ENCODE measurements around the gene CACHD1. TPM values are rescaled to one million over a fixed set of nuclear protein-coding genes. Genes with fewer than 3 reads are reported as not detected.

CACHD1 gene
- total RNA-seq, 1 experiment from 2014 or later = 8.4 TPM

GRCh38 chr1:64474665-64475439 is 4.9 kb downstream of the CACHD1 start:
- DNase-seq (ENCODE audit: low read depth, low spot score) (no peak), ATAC-seq (no peak)
- Histone ChIP-seq H3K27ac (ENCODE audit: low read depth, low read length) (no peak overlapping the region), H3K9me2 (ENCODE audit: insufficient read depth) (no peaks in the 10 kb centered on the region), H3K4me2 (ENCODE audit: low read length) (no peak overlapping the region), H4K20me1 (ENCODE audit: insufficient read depth) (no peaks in the 10 kb centered on the region), H3K4me1 (ENCODE audit: control insufficient read depth in 1 of 2, insufficient read depth in 2 of 2, low read length in 2 of 2) (peaks cover 8 to 19% of the 10 kb centered on the region in 2 experiments; a peak in 3 of 4 replicates), H3K9me3 (ENCODE audit: control insufficient read depth in 1 of 2, insufficient read depth in 1 of 2, low read depth in 1 of 2, low read length in 2 of 2) (no peaks in the 10 kb centered on the region), H3K9ac (ENCODE audit: low read length) (no peak overlapping the region), H3K79me2 (ENCODE audit: insufficient read depth, low read length) (peaks cover 15% of the 10 kb centered on the region), H3K27me3 (ENCODE audit: insufficient read depth, low read length) (no peaks in the 10 kb centered on the region), H2AFZ (ENCODE audit: low read depth, low read length, poor library complexity, severe bottlenecking) (no peak overlapping the region), H3K4me3 (replicated peaks in 1 of 2; ENCODE audit: low read depth in 1 of 2, low read length in 2 of 2) (no peak overlapping the region), H3K36me3 (ENCODE audit: control insufficient read depth in 1 of 2, insufficient read depth in 2 of 2, low read length in 2 of 2) (no peaks in the 10 kb centered on the region)
- intact Hi-C loops (cut with micrococcal nuclease) = loop anchor here (10.0 kb wide), 1 partner anchor 350 kb away; no protein-coding TSS in a partner anchor
- ChIA-PET RAD21 (ENCODE audit: low non-redundant PET in 1 of 2, low total read pairs in 2 of 2, uncharacterized antibody in 2 of 2, unreplicated experiment in 2 of 2) (no interaction called here), CTCF (no interaction called here), POLR2A (no interaction called here)
- no TSS peak for BruUV-seq (replicated peaks)
- TF ChIP-seq REST (IDR thresholded peaks at IDR 0.05; ENCODE audit: low read depth) (no peak), YY1 (IDR thresholded peaks at IDR 0.05; ENCODE audit: extremely low read depth, insufficient replicate concordance, low read depth, low read length) (no peak), ZBTB33 (IDR thresholded peaks at IDR 0.05; ENCODE audit: extremely low read depth, insufficient replicate concordance, low read length) (no peak), ZFX (IDR thresholded peaks at IDR 0.05) (no peak), EZH2 (IDR thresholded peaks at IDR 0.05) (no peak), SP1 (IDR thresholded peaks at IDR 0.05; ENCODE audit: low read depth) (no peak), ELF1 (IDR thresholded peaks at IDR 0.05; ENCODE audit: borderline replicate concordance, low read depth) (no peak), POLR2A (IDR thresholded peaks at IDR 0.05; ENCODE audit: borderline replicate concordance, extremely low read depth, insufficient read depth, insufficient read length) (no peak), TCF7L2 (IDR thresholded peaks at IDR 0.05; ENCODE audit: borderline replicate concordance, extremely low read depth, insufficient read depth, insufficient read length) (no peak), SIN3A (IDR thresholded peaks at IDR 0.05; ENCODE audit: low read depth) (no peak), CTCF (IDR thresholded peaks at IDR 0.05 in 2 of 3, conservative IDR thresholded peaks at IDR 0.05 in 1 of 3; ENCODE audit: borderline replicate concordance in 1 of 3, insufficient read depth in 1 of 3, low read depth in 2 of 3, low read length in 2 of 3) (no peak)

All from HCT116 (cell line).